Measurements from ENCODE around the gene AIFM2.
A peak's percentile ranks its signal among the peaks of the same experiment; 100 is the strongest.

AIFM2 gene

GRCh38 chr10:70158113-70158512, 25.5 kb upstream of the AIFM2 start:
- H3K18ac ChIP-seq (ENCODE audit: low read depth in 1 of 2, low read length in 2 of 2), result no peak overlapping the region
- DNase-seq, result no peak
- H2BK12ac ChIP-seq (ENCODE audit: low read length in 2 of 2), result no peak overlapping the region
- no peak overlapping the region for H3K4ac ChIP-seq (ENCODE audit: low read depth in 1 of 2, low read length in 2 of 2)
- H4K91ac ChIP-seq (ENCODE audit: low read length), result no peak overlapping the region
- H3K14ac ChIP-seq (ENCODE audit: low read length in 2 of 2), result no peak overlapping the region
- H4K8ac ChIP-seq (ENCODE audit: low read length), result no peak overlapping the region
- peak overlapping the region; percentile 0 for H3K9ac ChIP-seq (ENCODE audit: low read length)
- no peak overlapping the region for H2BK5ac ChIP-seq (ENCODE audit: low read depth, low read length, poor library complexity, severe bottlenecking)
- no peak overlapping the region for H2AFZ ChIP-seq (ENCODE audit: low read depth, low read length)
- no peak overlapping the region for H3K27ac ChIP-seq (ENCODE audit: low read length, poor library complexity, severe bottlenecking)
- no peak overlapping the region for H3K23ac ChIP-seq (ENCODE audit: low read length in 2 of 2)
- peaks cover 13% of the 10 kb centered on the region for H3K79me1 ChIP-seq (replicated peaks; ENCODE audit: low read length, poor library complexity, severe bottlenecking)
- H3K4me2 ChIP-seq (ENCODE audit: low read length, poor library complexity, severe bottlenecking), result peak overlapping the region; percentile 23
- no peak overlapping the region for H3K4me3 ChIP-seq (ENCODE audit: insufficient read depth in 1 of 2, low read depth in 1 of 2, low read length in 2 of 2)
- H2BK120ac ChIP-seq (ENCODE audit: low read depth, low read length), result no peak overlapping the region
- no peak overlapping the region for H2AK5ac ChIP-seq (ENCODE audit: low read length, severe bottlenecking)
- H3K27me3 ChIP-seq (ENCODE audit: control insufficient read depth in 1 of 2, insufficient read depth in 1 of 2, low read length in 2 of 2), result no peaks in the 10 kb centered on the region
- 88% methylated on average over 2 of the region's 2 CpGs for WGBS
- H3K36me3 ChIP-seq (ENCODE audit: control insufficient read depth in 1 of 2, insufficient read depth in 2 of 2, low read depth in 1 of 2, low read length in 2 of 2), result peaks cover 17 to 92% of the 10 kb centered on the region in 2 experiments
- H3K4me1 ChIP-seq (ENCODE audit: control insufficient read depth, insufficient read depth, low read depth, low read length), result peaks cover 3% of the 10 kb centered on the region
- H2BK15ac ChIP-seq (ENCODE audit: low read depth, poor library complexity, severe bottlenecking), result no peak overlapping the region
- H3K9me3 ChIP-seq (ENCODE audit: control insufficient read depth, low read length), result no peaks in the 10 kb centered on the region

- Histone ChIP-seq H2AK5ac (ENCODE audit: low read length, severe bottlenecking) (no peak overlapping the region), H3K9ac (ENCODE audit: low read length) (no peak overlapping the region), H2AFZ (ENCODE audit: low read depth, low read length) (no peak overlapping the region), H2BK5ac (ENCODE audit: low read depth, low read length, poor library complexity, severe bottlenecking) (no peak overlapping the region), H4K91ac (ENCODE audit: low read length) (no peak overlapping the region), H3K18ac (ENCODE audit: low read depth in 1 of 2, low read length in 2 of 2) (no peak overlapping the region), H4K8ac (ENCODE audit: low read length) (no peak overlapping the region), H3K23ac (ENCODE audit: low read length in 2 of 2) (no peak overlapping the region), H3K27me3 (ENCODE audit: control insufficient read depth in 1 of 2, insufficient read depth in 1 of 2, low read length in 2 of 2) (no peaks in the 10 kb centered on the region), H3K14ac (ENCODE audit: low read length in 2 of 2) (no peak overlapping the region), H3K4ac (ENCODE audit: low read depth in 1 of 2, low read length in 2 of 2) (no peak overlapping the region), H3K4me1 (ENCODE audit: control insufficient read depth, insufficient read depth, low read depth, low read length) (no peaks in the 10 kb centered on the region), H3K4me3 (ENCODE audit: insufficient read depth in 1 of 2, low read depth in 1 of 2, low read length in 2 of 2) (no peak overlapping the region), H3K27ac (ENCODE audit: low read length, poor library complexity, severe bottlenecking) (no peak overlapping the region), H3K79me1 (replicated peaks; ENCODE audit: low read length, poor library complexity, severe bottlenecking) (peaks cover 15% of the 10 kb centered on the region), H3K9me3 (ENCODE audit: control insufficient read depth, low read length) (no peaks in the 10 kb centered on the region), H2BK12ac (ENCODE audit: low read length in 2 of 2) (no peak overlapping the region), H2BK15ac (ENCODE audit: low read depth, poor library complexity, severe bottlenecking) (no peak overlapping the region), H3K36me3 (ENCODE audit: control insufficient read depth in 1 of 2, insufficient read depth in 2 of 2, low read depth in 1 of 2, low read length in 2 of 2) (peaks cover 25 to 99% of the 10 kb centered on the region in 2 experiments), H3K4me2 (ENCODE audit: low read length, poor library complexity, severe bottlenecking) (no peak overlapping the region), H2BK120ac (ENCODE audit: low read depth, low read length) (no peak overlapping the region)
- WGBS, result 60% methylated on average over 3 of the region's 3 CpGs
- no peak for DNase-seq
Observed at GRCh38 chr10:70155255-70155838, 22.7 kb upstream of the AIFM2 start.

- Histone ChIP-seq H2BK15ac (ENCODE audit: low read depth, poor library complexity, severe bottlenecking) (no peak overlapping the region), H4K91ac (ENCODE audit: low read length) (no peak overlapping the region), H3K9me3 (ENCODE audit: control insufficient read depth, low read length) (no peaks in the 10 kb centered on the region), H2AFZ (ENCODE audit: low read depth, low read length) (no peak overlapping the region), H2BK120ac (ENCODE audit: low read depth, low read length) (no peak overlapping the region), H3K27me3 (ENCODE audit: control insufficient read depth in 1 of 2, insufficient read depth in 1 of 2, low read length in 2 of 2) (no peaks in the 10 kb centered on the region), H4K8ac (ENCODE audit: low read length) (no peak overlapping the region), H3K36me3 (ENCODE audit: control insufficient read depth in 1 of 2, insufficient read depth in 2 of 2, low read depth in 1 of 2, low read length in 2 of 2) (peaks cover 52 to 65% of the 10 kb centered on the region in 2 experiments), H3K4me3 (ENCODE audit: insufficient read depth in 1 of 2, low read depth in 1 of 2, low read length in 2 of 2) (no peak overlapping the region), H2BK5ac (ENCODE audit: low read depth, low read length, poor library complexity, severe bottlenecking) (no peak overlapping the region), H3K4me1 (ENCODE audit: control insufficient read depth, insufficient read depth, low read depth, low read length) (peaks cover 7% of the 10 kb centered on the region), H2AK5ac (ENCODE audit: low read length, severe bottlenecking) (no peak overlapping the region), H3K4ac (ENCODE audit: low read depth in 1 of 2, low read length in 2 of 2) (no peak overlapping the region), H3K14ac (ENCODE audit: low read length in 2 of 2) (no peak overlapping the region), H2BK12ac (ENCODE audit: low read length in 2 of 2) (no peak overlapping the region), H3K23ac (ENCODE audit: low read length in 2 of 2) (no peak overlapping the region), H3K9ac (ENCODE audit: low read length) (no peak overlapping the region), H3K4me2 (ENCODE audit: low read length, poor library complexity, severe bottlenecking) (no peak overlapping the region), H3K79me1 (replicated peaks; ENCODE audit: low read length, poor library complexity, severe bottlenecking) (peaks cover 23% of the 10 kb centered on the region), H3K18ac (ENCODE audit: low read depth in 1 of 2, low read length in 2 of 2) (no peak overlapping the region), H3K27ac (ENCODE audit: low read length, poor library complexity, severe bottlenecking) (no peak overlapping the region)
- DNase-seq, result no peak
- 90% methylated on average over 5 of the region's 5 CpGs for WGBS
Observed at GRCh38 chr10:70148516-70148915, 15.9 kb upstream of the AIFM2 start.

- H3K9ac ChIP-seq (ENCODE audit: low read length), result peak overlapping the region; percentile 93
- H3K4me2 ChIP-seq (ENCODE audit: low read length, poor library complexity, severe bottlenecking), result no peak overlapping the region
- no peak overlapping the region for H3K23ac ChIP-seq (ENCODE audit: low read length in 2 of 2)
- H3K4me1 ChIP-seq (ENCODE audit: control insufficient read depth, insufficient read depth, low read depth, low read length), result peaks cover 7% of the 10 kb centered on the region
- H4K91ac ChIP-seq (ENCODE audit: low read length), result no peak overlapping the region
- no peak overlapping the region for H2AK5ac ChIP-seq (ENCODE audit: low read length, severe bottlenecking)
- H3K4me3 ChIP-seq (ENCODE audit: insufficient read depth in 1 of 2, low read depth in 1 of 2, low read length in 2 of 2), result peak overlapping the region in 1 of 2 experiments; percentile 83
- peak overlapping the region; percentile 61 for H3K27ac ChIP-seq (ENCODE audit: low read length, poor library complexity, severe bottlenecking)
- H2BK120ac ChIP-seq (ENCODE audit: low read depth, low read length), result no peak overlapping the region
- no peak overlapping the region for H2BK5ac ChIP-seq (ENCODE audit: low read depth, low read length, poor library complexity, severe bottlenecking)
- H2BK12ac ChIP-seq (ENCODE audit: low read length in 2 of 2), result no peak overlapping the region
- peaks cover 31% of the 10 kb centered on the region for H3K79me1 ChIP-seq (replicated peaks; ENCODE audit: low read length, poor library complexity, severe bottlenecking)
- no peak overlapping the region for H3K4ac ChIP-seq (ENCODE audit: low read depth in 1 of 2, low read length in 2 of 2)
- no peak for DNase-seq
- H3K18ac ChIP-seq (ENCODE audit: low read depth in 1 of 2, low read length in 2 of 2), result no peak overlapping the region
- no peaks in the 10 kb centered on the region for H3K27me3 ChIP-seq (ENCODE audit: control insufficient read depth in 1 of 2, insufficient read depth in 1 of 2, low read length in 2 of 2)
- H2AFZ ChIP-seq (ENCODE audit: low read depth, low read length), result no peak overlapping the region
- peaks cover 60 to 62% of the 10 kb centered on the region in 2 experiments for H3K36me3 ChIP-seq (ENCODE audit: control insufficient read depth in 1 of 2, insufficient read depth in 2 of 2, low read depth in 1 of 2, low read length in 2 of 2)
- H4K8ac ChIP-seq (ENCODE audit: low read length), result no peak overlapping the region
- no peak overlapping the region for H3K14ac ChIP-seq (ENCODE audit: low read length in 2 of 2)
- no peak overlapping the region for H2BK15ac ChIP-seq (ENCODE audit: low read depth, poor library complexity, severe bottlenecking)
- H3K9me3 ChIP-seq (ENCODE audit: control insufficient read depth, low read length), result no peaks in the 10 kb centered on the region
- 67% methylated on average over 1 of the region's 2 CpGs for WGBS
Observed at GRCh38 chr10:70147259-70147625, 14.6 kb upstream of the AIFM2 start.

Measured in mesenchymal stem cell (in vitro differentiated cells and primary cell).